ENCODE data around the gene OR13G1. TPM values are rescaled to one million over a fixed set of nuclear protein-coding genes. Genes with fewer than 3 reads are reported as not detected.
"Not testable (repeated sequence)": the region's sequence is repeated elsewhere in the genome, so short reads cannot be mapped to it uniquely, and the experiment has no call there.

The OR13G1 gene, protein sequence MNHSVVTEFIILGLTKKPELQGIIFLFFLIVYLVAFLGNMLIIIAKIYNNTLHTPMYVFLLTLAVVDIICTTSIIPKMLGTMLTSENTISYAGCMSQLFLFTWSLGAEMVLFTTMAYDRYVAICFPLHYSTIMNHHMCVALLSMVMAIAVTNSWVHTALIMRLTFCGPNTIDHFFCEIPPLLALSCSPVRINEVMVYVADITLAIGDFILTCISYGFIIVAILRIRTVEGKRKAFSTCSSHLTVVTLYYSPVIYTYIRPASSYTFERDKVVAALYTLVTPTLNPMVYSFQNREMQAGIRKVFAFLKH
- not detected in 3 replicates for total RNA-seq
- long read RNA-seq, result 0 reads

GRCh38 chr1:247679639-247680038 is at the start of gene OR13G1:
Gene OR13G1, minus strand, starts transcription at chr1:247679739. Its CDS starts 6,698 bp downstream, at chr1:247673041.
- no peaks in the 10 kb centered on the region for H3K36me3 Mint-ChIP-seq (ENCODE audit: low read depth)
- H3K4me1 Mint-ChIP-seq (ENCODE audit: low read depth), result no peaks in the 10 kb centered on the region
- H3K4me3 Mint-ChIP-seq (ENCODE audit: unreplicated experiment), result no peak within 1 kb of the TSS
- H3K9me3 Mint-ChIP-seq (ENCODE audit: low read depth), result peaks cover 3% of the 10 kb centered on the region
- no peak within 1 kb of the TSS for H3K27ac Mint-ChIP-seq (ENCODE audit: unreplicated experiment)
- TF ChIP-seq, protein P1, sequence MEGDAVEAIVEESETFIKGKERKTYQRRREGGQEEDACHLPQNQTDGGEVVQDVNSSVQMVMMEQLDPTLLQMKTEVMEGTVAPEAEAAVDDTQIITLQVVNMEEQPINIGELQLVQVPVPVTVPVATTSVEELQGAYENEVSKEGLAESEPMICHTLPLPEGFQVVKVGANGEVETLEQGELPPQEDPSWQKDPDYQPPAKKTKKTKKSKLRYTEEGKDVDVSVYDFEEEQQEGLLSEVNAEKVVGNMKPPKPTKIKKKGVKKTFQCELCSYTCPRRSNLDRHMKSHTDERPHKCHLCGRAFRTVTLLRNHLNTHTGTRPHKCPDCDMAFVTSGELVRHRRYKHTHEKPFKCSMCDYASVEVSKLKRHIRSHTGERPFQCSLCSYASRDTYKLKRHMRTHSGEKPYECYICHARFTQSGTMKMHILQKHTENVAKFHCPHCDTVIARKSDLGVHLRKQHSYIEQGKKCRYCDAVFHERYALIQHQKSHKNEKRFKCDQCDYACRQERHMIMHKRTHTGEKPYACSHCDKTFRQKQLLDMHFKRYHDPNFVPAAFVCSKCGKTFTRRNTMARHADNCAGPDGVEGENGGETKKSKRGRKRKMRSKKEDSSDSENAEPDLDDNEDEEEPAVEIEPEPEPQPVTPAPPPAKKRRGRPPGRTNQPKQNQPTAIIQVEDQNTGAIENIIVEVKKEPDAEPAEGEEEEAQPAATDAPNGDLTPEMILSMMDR (IDR thresholded peaks at IDR 0.05), result no peak
- no peaks in the 10 kb centered on the region for H3K27me3 Mint-ChIP-seq (ENCODE audit: low read depth)
- DNase-seq (ENCODE audit: low spot score), result no peak

GRCh38 chr1:247721222-247721621 is 41.7 kb upstream of the OR13G1 start:
- Mint-ChIP-seq H3K27me3 (ENCODE audit: low read depth) (no peaks in the 10 kb centered on the region), H3K27ac (ENCODE audit: unreplicated experiment) (no peak overlapping the region), H3K36me3 (ENCODE audit: low read depth) (peaks cover 1% of the 10 kb centered on the region), H3K4me1 (ENCODE audit: low read depth) (no peaks in the 10 kb centered on the region), H3K4me3 (ENCODE audit: unreplicated experiment) (no peak overlapping the region), H3K9me3 (ENCODE audit: low read depth) (peaks cover 28% of the 10 kb centered on the region)
- DNase-seq (ENCODE audit: low spot score), result no peak
- TF ChIP-seq, protein P1 (IDR thresholded peaks at IDR 0.05), result no peak

DNA sequence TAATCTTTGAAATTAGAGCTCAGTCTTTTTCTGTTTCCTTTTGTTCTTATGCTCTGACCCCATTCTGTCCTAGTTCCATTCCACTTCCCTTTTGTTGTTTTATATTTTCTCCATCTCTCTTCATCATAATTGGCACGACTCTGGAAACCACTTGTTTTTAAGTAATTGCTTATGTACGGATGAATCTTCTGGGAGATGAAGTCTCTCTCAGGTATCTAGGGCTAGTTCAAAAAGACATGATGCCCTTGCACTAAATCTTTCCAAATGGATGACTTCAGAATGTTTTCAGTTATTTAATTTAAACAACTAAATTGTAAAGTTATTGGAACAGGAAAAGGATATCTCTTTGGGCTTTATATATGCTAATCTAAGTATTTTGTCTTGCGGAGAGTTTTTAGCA is 37.0 kb upstream of the OR13G1 start, which contains the start of gene OR6F1:
TSS of gene OR6F1 (minus strand) at position 101 of the 400 bp plus-strand sequence. CDS start 3,891 bp downstream, outside the sequence.
- no peaks in the 10 kb centered on the region for H3K4me1 Mint-ChIP-seq (ENCODE audit: low read depth)
- H3K27ac Mint-ChIP-seq (ENCODE audit: unreplicated experiment), result no peak within 1 kb of the TSS

GRCh38 chr1:247713753-247714152 is 34.2 kb upstream of the OR13G1 start:
- Mint-ChIP-seq H3K4me1 (ENCODE audit: low read depth) (no peaks in the 10 kb centered on the region), H3K9me3 (ENCODE audit: low read depth) (peaks cover 30% of the 10 kb centered on the region), H3K27ac (ENCODE audit: unreplicated experiment) (no peak overlapping the region), H3K36me3 (ENCODE audit: low read depth) (no peaks in the 10 kb centered on the region), H3K4me3 (ENCODE audit: unreplicated experiment) (no peak overlapping the region), H3K27me3 (ENCODE audit: low read depth) (no peaks in the 10 kb centered on the region)
- no peak for DNase-seq (ENCODE audit: low spot score)
- TF ChIP-seq, protein P1 (IDR thresholded peaks at IDR 0.05), result no peak

More for the DNA sequence above, 37.0 kb upstream of the OR13G1 start, which contains the start of gene OR6F1:
- H3K27me3 Mint-ChIP-seq (ENCODE audit: low read depth), result no peaks in the 10 kb centered on the region
- no peaks in the 10 kb centered on the region for H3K36me3 Mint-ChIP-seq (ENCODE audit: low read depth)
- TF ChIP-seq, protein P1 (IDR thresholded peaks at IDR 0.05), result no peak
- DNase-seq (ENCODE audit: low spot score), result no peak
- peaks cover 25% of the 10 kb centered on the region for H3K9me3 Mint-ChIP-seq (ENCODE audit: low read depth)
- no peak within 1 kb of the TSS for H3K4me3 Mint-ChIP-seq (ENCODE audit: unreplicated experiment)

DNA sequence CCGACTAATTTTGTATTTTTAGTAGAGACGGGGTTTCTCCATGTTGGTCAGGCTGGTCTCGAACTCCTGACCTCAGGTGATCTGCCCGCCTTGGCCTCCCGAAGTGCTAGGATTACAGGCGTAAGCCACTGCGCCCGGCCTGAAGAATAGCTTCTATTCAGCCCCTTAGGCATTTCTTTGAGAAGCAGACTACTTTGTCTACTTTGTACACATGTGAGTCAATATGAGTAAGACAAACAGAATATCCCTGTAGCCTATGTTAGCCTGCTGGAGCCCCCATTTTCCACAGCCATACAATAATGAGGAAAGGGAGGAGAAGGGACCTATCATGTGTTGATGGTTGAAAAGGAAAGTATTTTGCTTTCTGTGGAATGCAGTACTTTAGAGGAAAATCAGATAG is 31.1 kb upstream of the OR13G1 start:
- H3K27me3 Mint-ChIP-seq (ENCODE audit: low read depth); DNase-seq (ENCODE audit: low spot score); H3K36me3 Mint-ChIP-seq (ENCODE audit: low read depth); H3K4me1 Mint-ChIP-seq (ENCODE audit: low read depth); H3K27ac Mint-ChIP-seq (ENCODE audit: unreplicated experiment); H3K4me3 Mint-ChIP-seq (ENCODE audit: unreplicated experiment): not testable (repeated sequence)
- H3K9me3 Mint-ChIP-seq (ENCODE audit: low read depth), result peaks cover 45% of the 10 kb centered on the region

DNA sequence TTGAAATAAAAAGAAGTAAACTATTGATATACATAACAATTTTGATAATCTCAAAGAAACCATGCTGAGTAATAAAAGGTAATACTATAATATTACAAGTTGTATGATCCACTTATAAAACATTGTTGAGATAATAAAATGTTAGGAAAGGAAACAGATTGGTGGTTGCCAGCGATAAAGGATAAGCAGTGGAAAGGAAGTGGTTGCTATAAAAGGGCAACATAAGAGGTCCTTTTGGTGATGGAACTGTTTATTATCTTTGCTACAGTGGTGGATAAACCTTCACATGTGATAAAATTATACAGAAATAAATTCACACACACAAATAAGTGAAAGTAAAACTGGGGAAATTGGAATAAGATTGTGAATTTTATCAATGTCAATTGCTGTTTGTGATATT is 21.8 kb upstream of the OR13G1 start:
- peaks cover 27% of the 10 kb centered on the region for H3K9me3 Mint-ChIP-seq (ENCODE audit: low read depth)
- no peak overlapping the region for H3K4me3 Mint-ChIP-seq (ENCODE audit: unreplicated experiment)
- no peak for DNase-seq (ENCODE audit: low spot score)
- TF ChIP-seq, protein P1 (IDR thresholded peaks at IDR 0.05), result no peak
- no peaks in the 10 kb centered on the region for H3K36me3 Mint-ChIP-seq (ENCODE audit: low read depth)
- no peak overlapping the region for H3K27ac Mint-ChIP-seq (ENCODE audit: unreplicated experiment)
- H3K4me1 Mint-ChIP-seq (ENCODE audit: low read depth), result no peaks in the 10 kb centered on the region
- H3K27me3 Mint-ChIP-seq (ENCODE audit: low read depth), result no peaks in the 10 kb centered on the region
